Measurements from ENCODE around the gene ZBTB20. TPM values are rescaled to one million over a fixed set of nuclear protein-coding genes. Genes with fewer than 3 reads are reported as not detected.

The ZBTB20 gene
- total and polyA plus RNA-seq, 2 experiments from 2014 or later: 15.7 to 37.3 TPM

DNA sequence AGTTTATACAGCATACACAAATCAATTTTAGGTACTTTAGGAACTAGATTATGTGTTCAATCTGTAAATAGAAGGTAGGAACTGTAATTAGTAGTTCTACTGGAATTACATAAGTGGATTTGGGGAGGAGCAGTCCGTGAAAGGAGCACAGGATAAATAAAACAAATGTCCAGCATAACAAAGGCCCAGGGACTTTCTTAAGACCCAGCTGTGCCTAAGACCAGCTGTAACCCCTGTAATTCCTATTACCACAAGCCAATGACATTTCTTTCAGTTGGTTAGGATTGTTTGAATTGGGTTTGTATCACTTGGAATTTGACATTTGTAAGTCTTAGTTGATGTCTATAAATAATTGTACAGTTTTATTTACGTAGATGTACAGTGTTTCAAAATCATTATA, 4.8 kb upstream of the ZBTB20 start:
- Histone ChIP-seq H3K36me3 (no peaks in the 10 kb centered on the region), H3K4me1 (ENCODE audit: low read depth) (peaks cover 7% of the 10 kb centered on the region), H3K27ac (no peak overlapping the region), H3K4me3 (no peak overlapping the region), H3K9me3 (ENCODE audit: low read depth) (no peaks in the 10 kb centered on the region), H3K27me3 (no peaks in the 10 kb centered on the region)
- no peak for DNase-seq (ENCODE audit: low read depth in 1 of 2, low spot score in 1 of 2)
- TF ChIP-seq, protein P1, sequence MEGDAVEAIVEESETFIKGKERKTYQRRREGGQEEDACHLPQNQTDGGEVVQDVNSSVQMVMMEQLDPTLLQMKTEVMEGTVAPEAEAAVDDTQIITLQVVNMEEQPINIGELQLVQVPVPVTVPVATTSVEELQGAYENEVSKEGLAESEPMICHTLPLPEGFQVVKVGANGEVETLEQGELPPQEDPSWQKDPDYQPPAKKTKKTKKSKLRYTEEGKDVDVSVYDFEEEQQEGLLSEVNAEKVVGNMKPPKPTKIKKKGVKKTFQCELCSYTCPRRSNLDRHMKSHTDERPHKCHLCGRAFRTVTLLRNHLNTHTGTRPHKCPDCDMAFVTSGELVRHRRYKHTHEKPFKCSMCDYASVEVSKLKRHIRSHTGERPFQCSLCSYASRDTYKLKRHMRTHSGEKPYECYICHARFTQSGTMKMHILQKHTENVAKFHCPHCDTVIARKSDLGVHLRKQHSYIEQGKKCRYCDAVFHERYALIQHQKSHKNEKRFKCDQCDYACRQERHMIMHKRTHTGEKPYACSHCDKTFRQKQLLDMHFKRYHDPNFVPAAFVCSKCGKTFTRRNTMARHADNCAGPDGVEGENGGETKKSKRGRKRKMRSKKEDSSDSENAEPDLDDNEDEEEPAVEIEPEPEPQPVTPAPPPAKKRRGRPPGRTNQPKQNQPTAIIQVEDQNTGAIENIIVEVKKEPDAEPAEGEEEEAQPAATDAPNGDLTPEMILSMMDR (IDR thresholded peaks at IDR 0.05; ENCODE audit: low read depth, low read length): no peak

DNA sequence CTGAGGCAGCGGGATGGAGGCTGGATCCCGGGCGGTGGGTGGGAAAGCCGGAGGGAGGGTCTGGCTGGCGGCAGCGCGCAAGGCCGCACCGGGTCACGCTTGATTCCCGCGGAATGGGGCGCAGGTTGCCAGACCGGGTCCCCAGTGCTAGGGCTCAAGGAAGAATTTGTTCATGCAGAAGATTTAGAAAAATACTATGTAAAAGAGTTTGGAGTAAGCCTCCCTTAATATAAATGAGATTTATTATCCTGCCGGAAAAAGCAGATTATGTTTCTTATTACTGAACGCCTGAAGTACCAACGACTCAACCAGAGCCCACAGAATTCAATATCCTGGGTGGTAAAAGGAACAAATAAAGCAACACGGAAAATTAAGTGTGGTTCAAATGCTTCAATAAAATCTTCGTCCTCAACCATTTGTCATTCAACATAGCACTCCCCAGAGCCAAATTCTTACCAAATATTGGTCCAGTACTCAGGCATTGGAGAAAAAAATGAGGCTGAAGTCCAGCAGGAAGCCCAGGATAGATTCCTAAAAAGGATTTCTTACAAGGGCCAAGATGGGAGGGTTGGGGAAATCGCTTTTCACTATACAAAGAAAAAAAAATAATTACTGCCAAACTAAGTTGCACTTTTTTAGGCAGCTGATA, 1.2 kb upstream of the ZBTB20 start:
- H3K27ac ChIP-seq: peak overlapping the region; percentile 69

DNA sequence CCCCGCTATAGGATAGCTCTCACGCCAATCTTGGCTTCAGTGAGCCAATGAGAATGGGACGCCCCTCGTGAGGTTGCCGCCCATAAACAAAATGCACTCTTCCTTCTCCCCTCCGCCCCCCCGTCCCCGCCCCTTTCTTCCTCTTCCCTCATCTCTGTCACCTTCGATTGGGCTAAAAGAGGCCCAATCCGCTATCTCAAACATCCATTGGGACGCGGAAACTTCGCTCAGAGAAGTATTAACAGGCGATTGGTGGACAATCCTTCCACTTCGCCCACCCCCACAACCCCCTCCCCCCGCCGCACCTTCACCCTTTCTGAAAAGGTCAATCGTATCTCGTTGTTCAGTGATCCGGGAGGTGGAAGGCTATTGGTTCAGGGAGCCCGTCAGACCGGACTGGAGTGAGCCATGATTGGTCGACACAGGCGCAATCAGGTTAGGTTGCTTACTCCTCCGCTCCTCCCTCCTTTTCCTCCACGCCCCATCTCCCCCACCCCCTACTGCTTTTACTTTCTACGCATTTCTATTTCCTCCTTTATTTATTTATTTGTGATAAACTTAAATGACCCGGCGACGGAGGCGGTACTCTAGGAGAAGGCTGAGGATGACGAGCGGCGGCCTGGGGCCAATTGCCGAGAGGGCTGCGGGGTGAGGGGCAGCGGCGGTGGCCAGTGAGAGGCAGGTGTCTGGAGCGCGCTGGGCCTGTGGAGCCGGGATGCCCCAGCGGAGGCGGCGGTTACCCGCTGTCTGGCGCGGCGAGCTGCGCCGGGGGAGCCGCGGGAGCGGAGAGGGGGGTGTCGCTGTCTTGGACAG, 447 bp upstream of the ZBTB20 start:
- Histone ChIP-seq H3K4me1 (ENCODE audit: low read depth) (peaks cover 10% of the 10 kb centered on the region), H3K27me3 (no peaks in the 10 kb centered on the region), H3K36me3 (no peaks in the 10 kb centered on the region), H3K27ac (peak overlapping the region; percentile 91), H3K4me3 (peak overlapping the region; percentile 97), H3K9me3 (ENCODE audit: low read depth) (no peaks in the 10 kb centered on the region)
- TF ChIP-seq, protein P1 (IDR thresholded peaks at IDR 0.05; ENCODE audit: low read depth, low read length): no peak
- DNase-seq (ENCODE audit: low read depth in 1 of 2, low spot score in 1 of 2): peak; percentile 99 to 100

More for the DNA sequence above, 1.2 kb upstream of the ZBTB20 start:
- H3K4me1 ChIP-seq (ENCODE audit: low read depth): peaks cover 10% of the 10 kb centered on the region
- TF ChIP-seq, protein P1 (IDR thresholded peaks at IDR 0.05; ENCODE audit: low read depth, low read length): no peak
- no peaks in the 10 kb centered on the region for H3K36me3 ChIP-seq
- no peaks in the 10 kb centered on the region for H3K9me3 ChIP-seq (ENCODE audit: low read depth)
- H3K27me3 ChIP-seq: no peaks in the 10 kb centered on the region
- DNase-seq (ENCODE audit: low read depth in 1 of 2, low spot score in 1 of 2): peak; percentile 6 to 22
- H3K4me3 ChIP-seq: peak overlapping the region; percentile 46

DNA sequence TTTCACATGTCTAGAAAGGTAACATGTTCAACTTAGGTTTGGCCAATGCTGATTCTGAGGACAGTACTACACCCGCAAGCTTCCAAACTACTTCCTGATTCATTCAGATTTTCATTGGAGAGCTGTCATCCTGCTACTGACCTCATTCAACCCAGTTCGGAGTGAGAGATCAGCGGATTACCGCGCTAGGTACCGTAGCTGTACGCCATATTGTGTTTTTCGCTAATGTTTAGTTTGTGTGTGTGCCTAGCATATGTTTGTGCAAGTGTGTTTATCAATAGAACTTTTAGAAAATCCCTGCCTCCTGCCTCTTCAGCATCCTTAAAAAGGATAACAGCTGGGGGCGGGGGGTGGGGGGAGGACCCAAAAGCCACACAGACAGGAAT, 1.1 kb downstream of the ZBTB20 start:
- H3K27me3 ChIP-seq: no peaks in the 10 kb centered on the region
- H3K9me3 ChIP-seq (ENCODE audit: low read depth): no peaks in the 10 kb centered on the region
- TF ChIP-seq, protein P1 (IDR thresholded peaks at IDR 0.05; ENCODE audit: low read depth, low read length): no peak
- peak overlapping the region; percentile 91 for H3K27ac ChIP-seq
- H3K36me3 ChIP-seq: no peaks in the 10 kb centered on the region
- H3K4me3 ChIP-seq: peak overlapping the region; percentile 97
- peak; percentile 51 to 78 for DNase-seq (ENCODE audit: low read depth in 1 of 2, low spot score in 1 of 2)
- peaks cover 10% of the 10 kb centered on the region for H3K4me1 ChIP-seq (ENCODE audit: low read depth)

DNA sequence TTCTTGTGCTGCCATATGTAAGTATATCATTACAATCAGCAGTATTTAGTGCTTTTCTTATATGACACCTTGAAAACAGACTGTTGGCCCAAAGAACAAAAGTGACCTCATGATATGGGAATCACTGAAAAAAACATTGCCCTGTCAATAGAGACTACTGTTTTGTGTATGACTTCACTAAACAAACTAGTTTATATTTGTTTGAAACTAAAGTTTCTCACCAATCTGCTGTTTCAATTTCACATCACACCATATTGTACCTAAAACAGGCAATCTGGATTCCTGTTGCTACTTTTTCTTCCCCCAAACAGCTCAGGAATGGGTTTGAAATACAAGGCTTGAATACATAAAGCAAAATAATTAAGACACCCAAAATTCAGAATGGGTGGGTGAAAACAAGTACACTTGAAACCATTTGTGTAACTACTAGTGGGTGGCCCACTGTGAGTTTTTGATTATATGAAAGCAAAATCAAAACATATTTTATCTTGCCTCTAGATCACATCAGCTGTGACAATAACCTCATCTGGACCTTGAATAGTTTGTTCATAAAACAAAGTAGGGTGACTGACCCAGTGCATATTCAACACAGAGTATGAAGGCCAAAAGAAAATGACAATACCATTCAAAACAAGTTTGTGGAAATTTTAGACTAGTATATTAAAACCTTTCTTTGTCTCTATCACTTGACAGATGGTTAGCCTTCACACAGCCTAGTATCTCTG, 5.9 kb downstream of the ZBTB20 start:
- H3K9me3 ChIP-seq (ENCODE audit: low read depth): no peaks in the 10 kb centered on the region
- peaks cover 3% of the 10 kb centered on the region for H3K4me1 ChIP-seq (ENCODE audit: low read depth)
- H3K27ac ChIP-seq: no peak overlapping the region
- TF ChIP-seq, protein P1 (IDR thresholded peaks at IDR 0.05; ENCODE audit: low read depth, low read length): no peak
- no peak for DNase-seq (ENCODE audit: low read depth in 1 of 2, low spot score in 1 of 2)
- no peaks in the 10 kb centered on the region for H3K36me3 ChIP-seq
- H3K4me3 ChIP-seq: no peak overlapping the region
- no peaks in the 10 kb centered on the region for H3K27me3 ChIP-seq
